ENCODE results near the gene EXOC3.

DNA sequence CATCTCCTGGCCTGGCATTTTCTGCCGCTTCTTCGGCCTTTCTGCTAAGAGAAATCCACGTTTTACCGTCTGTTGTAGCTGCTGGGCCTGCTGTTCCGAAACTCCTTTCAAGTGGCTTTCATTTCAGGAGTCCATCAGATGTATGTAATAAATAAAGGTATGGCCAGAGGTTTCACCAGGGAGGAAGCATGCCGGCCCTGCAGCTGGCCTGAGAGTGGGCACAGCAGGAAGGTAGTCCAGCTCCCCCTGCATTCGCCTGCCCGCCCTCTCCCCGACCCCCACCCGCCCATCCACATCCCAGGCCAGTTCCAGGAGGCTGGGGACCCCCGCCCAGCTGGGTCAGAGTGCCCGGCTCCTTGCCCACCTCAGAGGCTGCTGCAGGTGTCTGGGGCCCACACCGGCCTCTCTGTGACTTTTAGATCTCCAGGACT is 46.4 kb upstream of the EXOC3 start:
- TF ChIP-seq CTCF (IDR thresholded peaks at IDR 0.05) (no peak), EP300 (IDR thresholded peaks at IDR 0.05; ENCODE audit: low read depth) (no peak)

All from transverse colon (tissue), 3 donors.